ENCODE measurements around the gene LMX1A. TPM values are rescaled to one million over a fixed set of nuclear protein-coding genes. Genes with fewer than 3 reads are reported as not detected.

LMX1A gene
- total RNA-seq, 1 experiment from 2014 or later, result not detected

- Mint-ChIP-seq H3K27ac (ENCODE audit: low read depth, unreplicated experiment) (no peak overlapping the region), H3K9me3 (ENCODE audit: unreplicated experiment) (no peaks in the 10 kb centered on the region), H3K27me3 (ENCODE audit: insufficient read depth, unreplicated experiment) (peaks cover 62% of the 10 kb centered on the region), H3K4me3 (ENCODE audit: unreplicated experiment) (no peak overlapping the region), H3K36me3 (ENCODE audit: insufficient read depth, unreplicated experiment) (no peaks in the 10 kb centered on the region), H3K4me1 (ENCODE audit: insufficient read depth, unreplicated experiment) (no peaks in the 10 kb centered on the region)
- DNase-seq (ENCODE audit: unreplicated experiment), result no peak
- intact Hi-C loops (cut with micrococcal nuclease), result no loop called here
- no TSS peak for BruUV-seq (replicated peaks)
- ChIA-PET POLR2A (no interaction called here), CTCF (interaction anchor here (0.5 to 24.8 kb wide), 3 partner anchors 13 to 171 kb away, joined by 3 to 340 read pairs (median 6); no protein-coding TSS in a partner anchor)
- no peak for TF ChIP-seq CTCF (IDR thresholded peaks at IDR 0.05; ENCODE audit: unreplicated experiment)
These were observed 2.5 kb downstream of the LMX1A start for GRCh38 chr1:165353731-165354671.

DNA sequence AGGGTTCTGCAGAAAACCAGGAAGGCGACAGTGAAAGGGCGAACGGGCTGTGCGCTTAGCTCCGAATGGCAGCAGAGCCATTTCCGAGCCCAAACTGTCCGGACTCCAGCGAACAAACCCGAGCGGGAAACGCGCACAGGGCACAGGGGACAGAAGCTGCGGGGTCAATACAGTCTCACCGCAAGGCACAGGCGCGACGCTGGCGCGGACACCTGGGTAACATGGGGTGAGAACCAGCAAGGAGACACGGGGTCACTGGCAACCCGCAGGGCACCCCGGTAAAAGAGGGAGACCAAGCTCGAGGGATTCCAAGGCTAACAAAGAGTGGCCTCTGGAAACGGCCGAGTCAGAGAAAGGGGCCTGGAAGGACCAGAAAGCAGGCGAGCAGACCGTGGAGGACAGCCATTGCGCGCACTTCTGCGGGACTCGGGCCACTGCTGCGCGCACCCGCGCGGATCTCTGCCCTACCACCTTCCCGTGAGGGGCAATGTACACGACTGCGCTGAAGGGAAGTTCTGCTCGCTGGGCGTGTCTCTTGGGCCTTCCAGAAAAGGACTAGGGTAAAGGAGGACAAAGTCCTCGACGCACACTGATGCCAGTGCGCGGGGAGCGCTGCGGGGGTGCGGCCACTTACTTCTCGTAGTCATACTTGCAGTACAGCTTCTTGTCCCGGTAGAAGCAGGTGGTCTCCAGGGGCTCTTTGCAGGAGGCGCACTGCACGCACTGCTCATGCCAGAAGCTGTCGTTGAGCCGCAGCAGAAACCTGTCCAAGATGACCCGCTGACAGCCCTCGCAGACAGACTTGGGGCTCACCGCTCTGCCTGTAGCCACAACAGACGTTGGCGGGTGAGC lies 3.8 kb downstream of the LMX1A start:
- BruUV-seq (replicated peaks), result no TSS peak
- Mint-ChIP-seq H3K9me3 (ENCODE audit: unreplicated experiment) (no peaks in the 10 kb centered on the region), H3K27me3 (ENCODE audit: insufficient read depth, unreplicated experiment) (peaks cover 75% of the 10 kb centered on the region), H3K4me1 (ENCODE audit: insufficient read depth, unreplicated experiment) (no peaks in the 10 kb centered on the region), H3K27ac (ENCODE audit: low read depth, unreplicated experiment) (no peak overlapping the region), H3K36me3 (ENCODE audit: insufficient read depth, unreplicated experiment) (no peaks in the 10 kb centered on the region), H3K4me3 (ENCODE audit: unreplicated experiment) (no peak overlapping the region)
- TF ChIP-seq CTCF (IDR thresholded peaks at IDR 0.05; ENCODE audit: unreplicated experiment), result no peak
- POLR2A ChIA-PET, result no interaction called here
- intact Hi-C loops (cut with micrococcal nuclease), result no loop called here
- CTCF ChIA-PET, result interaction anchor here (0.6 to 24.8 kb wide), 3 partner anchors 14 to 205 kb away, joined by 3 to 340 read pairs (median 6); no protein-coding TSS in a partner anchor
- DNase-seq (ENCODE audit: unreplicated experiment), result no peak

DNA sequence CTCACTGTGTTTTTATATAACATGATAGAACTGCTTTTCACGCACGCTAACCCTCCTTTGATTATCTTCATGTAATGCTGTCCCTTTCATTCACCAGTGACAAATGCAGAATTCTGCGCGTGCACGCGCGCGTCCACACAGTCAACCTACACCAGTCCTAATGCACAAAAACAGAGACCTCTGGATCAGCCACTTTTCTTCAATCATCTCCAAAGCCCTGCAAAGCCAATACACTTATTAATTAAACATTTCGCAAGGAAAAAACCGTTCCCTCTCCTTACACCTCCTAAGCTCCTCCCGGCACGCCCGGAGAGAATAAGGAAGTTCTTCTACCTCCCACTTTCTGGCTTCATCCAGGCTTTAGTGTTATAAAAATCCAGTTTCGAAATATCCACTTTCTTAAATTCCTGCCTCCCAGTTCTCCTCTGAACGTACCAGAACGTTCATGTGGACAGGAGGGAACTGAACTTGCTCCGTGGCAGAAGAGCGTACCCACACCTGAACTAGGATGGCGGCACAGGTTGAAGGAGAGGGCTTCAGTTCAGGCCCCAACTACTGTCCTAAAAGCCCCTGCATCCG lies 4.6 kb downstream of the LMX1A start:
- H3K4me1 Mint-ChIP-seq (ENCODE audit: insufficient read depth, unreplicated experiment), result no peaks in the 10 kb centered on the region
- H3K27me3 Mint-ChIP-seq (ENCODE audit: insufficient read depth, unreplicated experiment), result peaks cover 82% of the 10 kb centered on the region
- H3K27ac Mint-ChIP-seq (ENCODE audit: low read depth, unreplicated experiment), result no peak overlapping the region
- no peak for TF ChIP-seq CTCF (IDR thresholded peaks at IDR 0.05; ENCODE audit: unreplicated experiment)
- CTCF ChIA-PET, result interaction anchor here (0.7 to 24.8 kb wide), 4 partner anchors 15 to 222 kb away, joined by 3 to 340 read pairs (median 10); no protein-coding TSS in a partner anchor
- intact Hi-C loops (cut with micrococcal nuclease), result no loop called here
- no peaks in the 10 kb centered on the region for H3K36me3 Mint-ChIP-seq (ENCODE audit: insufficient read depth, unreplicated experiment)
- H3K4me3 Mint-ChIP-seq (ENCODE audit: unreplicated experiment), result no peak overlapping the region
- POLR2A ChIA-PET, result interaction anchor here (1.2 kb wide), 1 partner anchor 12 kb away, joined by 4 read pairs; no protein-coding TSS in a partner anchor
- no TSS peak for BruUV-seq (replicated peaks)
- no peaks in the 10 kb centered on the region for H3K9me3 Mint-ChIP-seq (ENCODE audit: unreplicated experiment)
- no peak for DNase-seq (ENCODE audit: unreplicated experiment)
